Measurements from ENCODE around the gene NOC2L. TPM values are rescaled to one million over a fixed set of nuclear protein-coding genes. Genes with fewer than 3 reads are reported as not detected.
"Not testable (repeated sequence)": the region's sequence is repeated elsewhere in the genome, so short reads cannot be mapped to it uniquely, and the experiment has no call there.

The NOC2L gene
- total RNA-seq, 1 donor from 2014 or later = 95.5 TPM

DNA sequence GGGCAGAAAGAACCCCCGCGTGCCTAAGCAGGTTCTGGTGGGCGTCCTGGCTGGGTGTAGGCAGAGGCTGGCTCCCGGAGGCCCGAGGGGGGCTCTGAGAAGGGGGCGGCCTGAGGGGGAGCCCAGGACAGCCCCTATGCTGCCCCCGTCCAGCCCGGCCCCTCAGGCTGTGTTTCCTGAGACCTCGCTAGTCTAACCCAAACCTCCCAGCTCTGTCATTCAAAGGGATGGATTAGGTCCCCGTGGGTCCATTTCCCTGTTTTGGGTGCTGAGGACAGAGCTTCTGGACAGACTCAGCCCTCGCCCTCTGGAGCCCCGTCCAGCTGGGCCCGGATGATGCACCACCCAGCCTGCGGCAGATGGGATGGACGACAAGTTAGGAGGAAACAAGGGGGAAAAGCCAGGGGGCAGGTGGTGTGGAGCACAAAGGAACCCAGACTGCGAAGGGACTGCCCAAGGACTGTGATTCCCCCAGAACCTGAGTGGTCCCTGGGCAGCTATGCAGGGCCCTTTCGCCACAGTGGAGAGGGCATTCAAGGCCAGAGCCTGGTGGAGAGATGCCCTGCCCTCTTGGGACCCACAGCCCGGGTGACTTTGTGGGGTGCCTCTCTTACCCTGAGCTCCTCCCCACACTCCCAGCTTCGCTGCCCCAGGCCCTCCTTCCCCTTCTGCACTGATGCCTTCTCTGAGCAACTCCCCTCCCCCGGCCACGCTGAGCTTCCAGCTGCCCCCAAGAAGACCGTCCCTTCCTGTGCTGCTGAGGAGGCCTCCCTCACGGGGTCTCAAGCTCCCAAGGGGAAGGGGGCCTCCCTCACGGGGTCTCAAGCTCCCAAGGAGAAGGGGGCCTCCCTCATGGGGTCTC is 38.0 kb upstream of the NOC2L start:
- no peaks in the 10 kb centered on the region for H3K36me3 Mint-ChIP-seq (ENCODE audit: low read depth)
- no peak overlapping the region for H3K27ac Mint-ChIP-seq
- H3K27me3 Mint-ChIP-seq = peaks cover 28% of the 10 kb centered on the region
- POLR2A ChIA-PET = interaction anchor here (0.5 to 0.8 kb wide), 2 partner anchors 67 to 435 kb away, joined by 3 to 11 read pairs; no protein-coding TSS in a partner anchor
- ATAC-seq (ENCODE audit: low read depth) = no peak
- TF ChIP-seq, protein P1, sequence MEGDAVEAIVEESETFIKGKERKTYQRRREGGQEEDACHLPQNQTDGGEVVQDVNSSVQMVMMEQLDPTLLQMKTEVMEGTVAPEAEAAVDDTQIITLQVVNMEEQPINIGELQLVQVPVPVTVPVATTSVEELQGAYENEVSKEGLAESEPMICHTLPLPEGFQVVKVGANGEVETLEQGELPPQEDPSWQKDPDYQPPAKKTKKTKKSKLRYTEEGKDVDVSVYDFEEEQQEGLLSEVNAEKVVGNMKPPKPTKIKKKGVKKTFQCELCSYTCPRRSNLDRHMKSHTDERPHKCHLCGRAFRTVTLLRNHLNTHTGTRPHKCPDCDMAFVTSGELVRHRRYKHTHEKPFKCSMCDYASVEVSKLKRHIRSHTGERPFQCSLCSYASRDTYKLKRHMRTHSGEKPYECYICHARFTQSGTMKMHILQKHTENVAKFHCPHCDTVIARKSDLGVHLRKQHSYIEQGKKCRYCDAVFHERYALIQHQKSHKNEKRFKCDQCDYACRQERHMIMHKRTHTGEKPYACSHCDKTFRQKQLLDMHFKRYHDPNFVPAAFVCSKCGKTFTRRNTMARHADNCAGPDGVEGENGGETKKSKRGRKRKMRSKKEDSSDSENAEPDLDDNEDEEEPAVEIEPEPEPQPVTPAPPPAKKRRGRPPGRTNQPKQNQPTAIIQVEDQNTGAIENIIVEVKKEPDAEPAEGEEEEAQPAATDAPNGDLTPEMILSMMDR (IDR thresholded peaks at IDR 0.05) = no peak
- no peak for DNase-seq
- H3K4me1 Mint-ChIP-seq = peaks cover 18% of the 10 kb centered on the region
- intact Hi-C loops (cut with micrococcal nuclease) = no loop called here
- H3K4me3 Mint-ChIP-seq = peak overlapping the region; percentile 16
- peaks cover 2% of the 10 kb centered on the region for H3K9me3 Mint-ChIP-seq
- CTCF ChIA-PET = interaction anchor here (1.0 to 1.3 kb wide), 2 partner anchors 13 to 34 kb away, joined by 3 to 4 read pairs; no protein-coding TSS in a partner anchor

DNA sequence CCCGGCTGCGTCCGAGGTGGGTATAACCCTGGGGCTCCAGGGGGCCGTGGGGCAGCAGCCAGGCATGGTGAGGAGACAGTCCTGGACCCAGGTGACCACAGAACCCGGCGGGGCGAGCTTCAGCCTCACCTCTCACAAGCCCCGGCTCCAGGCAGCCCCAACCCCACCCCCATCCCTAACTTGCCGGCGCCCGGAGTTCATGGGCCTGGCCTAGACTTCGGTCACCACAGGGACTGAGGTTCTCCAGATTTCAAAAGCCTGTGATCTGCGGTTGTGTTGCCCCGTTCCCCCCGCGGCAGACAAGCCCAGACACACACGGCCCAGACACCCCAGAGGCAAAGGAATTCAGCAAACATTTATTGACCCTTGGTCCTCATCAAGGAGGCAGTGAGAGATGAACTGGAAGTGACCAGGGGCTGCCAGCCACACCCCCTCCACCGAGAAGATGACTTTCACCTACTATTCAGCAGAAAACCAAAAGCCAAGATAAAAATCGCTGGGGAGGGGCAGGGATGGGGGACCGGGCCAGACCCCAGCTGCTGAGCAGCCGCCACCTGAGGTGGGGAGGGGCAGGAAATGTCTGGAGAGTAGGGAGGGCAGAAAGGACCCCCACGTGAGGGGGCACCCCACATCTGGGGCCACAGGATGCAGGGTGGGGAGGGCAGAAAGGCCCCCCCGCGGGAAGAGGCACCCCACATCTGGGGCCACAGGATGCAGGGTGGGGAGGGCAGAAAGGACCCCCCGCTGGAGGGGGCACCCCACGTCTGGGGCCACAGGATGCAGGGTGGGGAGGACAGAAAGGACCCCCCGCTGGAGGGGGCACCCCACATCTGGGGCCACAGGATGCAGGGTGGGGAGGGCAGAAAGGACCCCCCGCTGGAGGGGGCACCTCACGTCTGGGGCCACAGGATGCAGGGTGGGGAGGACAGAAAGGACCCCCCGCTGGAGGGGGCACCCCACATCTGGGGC is 36.9 kb upstream of the NOC2L start:
- H3K9me3 Mint-ChIP-seq = peaks cover 2% of the 10 kb centered on the region
- DNase-seq (no peak), ATAC-seq (ENCODE audit: low read depth) (no peak)
- no peaks in the 10 kb centered on the region for H3K36me3 Mint-ChIP-seq (ENCODE audit: low read depth)
- no peak overlapping the region for H3K4me3 Mint-ChIP-seq
- TF ChIP-seq, protein P1 (IDR thresholded peaks at IDR 0.05) = no peak
- ChIA-PET CTCF (interaction anchor here (1.3 kb wide), 1 partner anchor 12 kb away, joined by 4 read pairs; no protein-coding TSS in a partner anchor), POLR2A (no interaction called here)
- H3K27ac Mint-ChIP-seq = peak overlapping the region; percentile 41
- peaks cover 12% of the 10 kb centered on the region for H3K4me1 Mint-ChIP-seq
- intact Hi-C loops (cut with micrococcal nuclease) = no loop called here
- peaks cover 25% of the 10 kb centered on the region for H3K27me3 Mint-ChIP-seq

DNA sequence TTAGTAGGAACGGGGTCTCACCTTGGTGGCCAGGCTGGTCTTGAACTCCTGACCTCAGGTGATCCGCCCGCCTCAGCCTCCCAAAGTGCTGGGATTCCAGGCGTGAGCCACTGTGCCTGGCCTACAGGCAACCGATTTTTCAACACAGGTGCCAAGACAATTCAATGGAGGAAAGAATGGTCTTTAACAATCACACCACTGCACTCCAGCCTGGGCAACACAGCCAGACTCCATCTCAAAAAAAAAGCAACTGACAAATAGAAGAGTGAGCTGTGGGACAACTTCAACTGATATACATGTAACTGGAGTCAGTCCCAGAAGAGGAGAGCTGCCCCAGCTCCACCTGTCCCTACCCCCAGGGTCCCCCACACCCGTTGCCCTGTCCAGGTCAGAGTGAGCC is 35.5 kb upstream of the NOC2L start:
- H3K9me3 Mint-ChIP-seq; H3K27ac Mint-ChIP-seq; DNase-seq; intact Hi-C loops (cut with micrococcal nuclease); ATAC-seq (ENCODE audit: low read depth); CTCF ChIA-PET; H3K36me3 Mint-ChIP-seq (ENCODE audit: low read depth); H3K4me3 Mint-ChIP-seq; H3K4me1 Mint-ChIP-seq; POLR2A ChIA-PET: not testable (repeated sequence)
- H3K27me3 Mint-ChIP-seq = peaks cover 23% of the 10 kb centered on the region

DNA sequence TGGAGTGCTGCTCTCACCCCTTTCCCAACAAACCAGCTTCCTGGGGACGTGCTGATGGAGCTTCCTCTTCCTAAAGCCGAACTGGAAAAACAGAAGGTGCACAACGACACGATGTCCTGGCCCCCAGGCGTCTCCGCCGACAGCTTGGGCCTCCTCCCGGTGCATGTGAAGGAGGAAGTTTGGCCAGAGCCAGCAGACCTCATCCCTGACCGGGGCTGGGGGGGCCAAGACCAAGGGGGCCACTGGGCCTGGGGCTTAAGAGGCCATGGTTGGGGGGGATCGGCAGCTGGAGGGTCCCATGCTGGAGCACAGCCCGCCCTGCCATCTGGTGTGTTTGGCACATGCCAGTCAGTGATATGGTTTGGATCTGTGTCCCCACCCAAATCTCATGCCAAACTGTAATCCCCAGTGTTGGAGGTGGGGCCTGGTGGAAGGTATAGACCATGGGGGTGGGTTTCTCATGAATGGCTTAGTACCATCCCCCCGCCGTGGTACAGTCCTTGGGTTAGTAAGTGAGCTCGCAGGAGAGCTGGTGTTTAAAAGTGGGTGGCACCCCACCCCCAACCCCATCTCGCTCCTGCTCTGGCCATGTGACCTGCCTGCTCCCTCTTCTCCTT is 34.4 kb upstream of the NOC2L start:
- ATAC-seq (ENCODE audit: low read depth) (no peak), DNase-seq (no peak)
- peaks cover 28% of the 10 kb centered on the region for H3K27me3 Mint-ChIP-seq
- ChIA-PET POLR2A (no interaction called here), CTCF (interaction anchor here (1.5 kb wide), 1 partner anchor 9 kb away, joined by 3 read pairs; no protein-coding TSS in a partner anchor)
- intact Hi-C loops (cut with micrococcal nuclease) = no loop called here
- peaks cover 2% of the 10 kb centered on the region for H3K9me3 Mint-ChIP-seq
- TF ChIP-seq, protein P1 (IDR thresholded peaks at IDR 0.05) = no peak
- no peaks in the 10 kb centered on the region for H3K36me3 Mint-ChIP-seq (ENCODE audit: low read depth)
- no peak overlapping the region for H3K27ac Mint-ChIP-seq
- no peak overlapping the region for H3K4me3 Mint-ChIP-seq
- peaks cover 6% of the 10 kb centered on the region for H3K4me1 Mint-ChIP-seq

DNA sequence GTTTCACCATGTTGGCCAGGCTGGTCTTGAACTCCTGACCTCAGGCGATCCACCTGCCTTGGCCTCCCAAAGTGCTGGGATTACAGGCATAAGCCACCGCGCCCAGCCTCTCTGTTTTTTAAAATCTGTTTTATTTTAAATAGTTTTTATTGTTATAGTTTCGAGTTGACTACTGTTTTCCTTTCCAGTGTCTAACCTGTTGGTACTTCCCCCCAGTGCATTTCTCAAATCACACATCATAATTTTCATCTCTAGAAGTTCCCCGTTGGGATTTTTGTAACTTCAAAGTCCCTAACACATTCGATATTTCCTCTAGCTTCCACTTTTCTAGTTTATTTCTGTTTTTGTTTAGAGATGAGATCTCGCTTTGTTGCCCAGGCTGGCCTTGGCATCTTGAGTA is 33.3 kb upstream of the NOC2L start:
- intact Hi-C loops (cut with micrococcal nuclease) = no loop called here
- TF ChIP-seq, protein P1 (IDR thresholded peaks at IDR 0.05) = no peak

More for the DNA sequence above, 33.3 kb upstream of the NOC2L start:
- Mint-ChIP-seq H3K27ac (no peak overlapping the region), H3K4me1 (peaks cover 6% of the 10 kb centered on the region), H3K27me3 (peaks cover 32% of the 10 kb centered on the region), H3K4me3 (no peak overlapping the region), H3K9me3 (peaks cover 2% of the 10 kb centered on the region), H3K36me3 (ENCODE audit: low read depth) (no peaks in the 10 kb centered on the region)
- ATAC-seq (ENCODE audit: low read depth) = no peak
- ChIA-PET CTCF (interaction anchor here (0.9 to 1.5 kb wide), 2 partner anchors 8 to 10 kb away, joined by 3 to 4 read pairs; no protein-coding TSS in a partner anchor), POLR2A (no interaction called here)
- DNase-seq = no peak

Measured in activated B cell treated with CpG ODN at 0.5 μM for 24 hours (primary cell).